Thoracic aorta (tissue), 2 donors: ENCODE results near the gene ULBP2. TPM values are rescaled to one million over a fixed set of nuclear protein-coding genes. Genes with fewer than 3 reads are reported as not detected.
A peak's percentile ranks its signal among the peaks of the same experiment; 100 is the strongest.
"Not testable (repeated sequence)": the region's sequence is repeated elsewhere in the genome, so short reads cannot be mapped to it uniquely, and the experiment has no call there.

Experiments used
- ATAC-seq: fragments of 150-250 bp; one replicate; pipeline ENCODE4 v1.8.0; 2017; ENCODE audit warnings: low read depth; ENCODE audit not compliant: insufficient number of reproducible peaks, low FRiP score
- DNase-seq: peaks from one replicate; pipeline ENCODE4 v3.0.0-alpha.2; 2020; ENCODE audit warnings: low spot score
- H3K27ac ChIP-seq, 2 donors: fragments of 200-600 bp; sonication (generic); 1 replicate in 1 of 2; 2 replicates in 1 of 2; pipeline ENCODE4 v1.5.1; 2016; ENCODE audit warnings: mild to moderate bottlenecking in 2 of 2, moderate library complexity in 2 of 2
- H3K27me3 ChIP-seq: fragments of 200-600 bp; sonication (generic); replicated peaks from 2 replicates; pipeline ENCODE4 v1.6.0; 2016; ENCODE audit warnings: mild to moderate bottlenecking; ENCODE audit not compliant: insufficient read depth
- H3K36me3 ChIP-seq: fragments of 200-600 bp; sonication (generic); one replicate; pipeline ENCODE4 v1.5.1; 2016
- H3K4me1 ChIP-seq, 2 donors: fragments of 200-600 bp; sonication (generic); 1 replicate in 1 of 2; 2 replicates in 1 of 2; pipeline versions ENCODE4 v1.5.1 to v1.6.0; 2016; ENCODE audit warnings: low read depth in 2 of 2, mild to moderate bottlenecking in 1 of 2; ENCODE audit not compliant: control insufficient read depth in 1 of 2
- H3K4me3 ChIP-seq: fragments of 200-600 bp; sonication (generic); 2 replicates; pipeline ENCODE4 v1.5.1; 2016; ENCODE audit warnings: mild to moderate bottlenecking
- H3K9me3 ChIP-seq: fragments of 200-600 bp; sonication (generic); 2 replicates; pipeline ENCODE4 v1.5.1; 2016
- CTCF ChIP-seq: fragments of 200-600 bp; sonication (generic); IDR thresholded peaks from one replicate; pipeline ENCODE4 v1.5.1; 2019; ENCODE audit warnings: antibody characterized with exemption
- total RNA-seq, 2 donors: library from RNA; depleted of rRNA; stranded (reverse); fragments of >200 nt; gene quantifications; one replicate each; pipeline versions ENCODE4 v1.1.0 to v1.2.3, GENCODE V29; 2016

Gene ULBP2
- total RNA-seq, 2 donors from 2014 or later: 0.41 TPM; not detected in 1

DNA sequence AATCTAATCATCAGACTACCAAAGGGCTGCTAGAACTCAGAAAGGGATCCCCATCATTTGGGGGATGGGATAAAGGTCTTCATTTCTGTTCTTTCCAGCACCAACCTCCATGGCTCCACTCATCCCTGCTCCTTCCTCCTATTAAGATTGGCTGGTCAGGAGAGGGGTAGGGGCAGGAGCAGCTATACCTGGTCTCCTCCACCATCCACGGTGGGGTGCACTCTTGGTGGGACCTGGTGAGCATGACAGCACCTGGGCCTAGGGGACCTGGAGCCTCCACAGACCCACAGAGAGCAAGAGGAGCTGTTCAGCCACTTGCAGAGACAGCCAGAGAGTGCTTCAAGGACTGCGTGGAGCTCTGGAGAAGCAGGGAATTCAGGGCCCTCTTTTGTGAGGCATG lies 6.1 kb upstream of the ULBP2 start:
- no peaks in the 10 kb centered on the region for H3K36me3 ChIP-seq
- DNase-seq: no peak
- TF ChIP-seq CTCF: no peak
- peaks cover 9 to 10% of the 10 kb centered on the region in 2 donors for H3K4me1 ChIP-seq
- no peak for ATAC-seq
- no peak overlapping the region for H3K27ac ChIP-seq
- peaks cover 31% of the 10 kb centered on the region for H3K27me3 ChIP-seq
- no peak overlapping the region for H3K4me3 ChIP-seq
- no peaks in the 10 kb centered on the region for H3K9me3 ChIP-seq

DNA sequence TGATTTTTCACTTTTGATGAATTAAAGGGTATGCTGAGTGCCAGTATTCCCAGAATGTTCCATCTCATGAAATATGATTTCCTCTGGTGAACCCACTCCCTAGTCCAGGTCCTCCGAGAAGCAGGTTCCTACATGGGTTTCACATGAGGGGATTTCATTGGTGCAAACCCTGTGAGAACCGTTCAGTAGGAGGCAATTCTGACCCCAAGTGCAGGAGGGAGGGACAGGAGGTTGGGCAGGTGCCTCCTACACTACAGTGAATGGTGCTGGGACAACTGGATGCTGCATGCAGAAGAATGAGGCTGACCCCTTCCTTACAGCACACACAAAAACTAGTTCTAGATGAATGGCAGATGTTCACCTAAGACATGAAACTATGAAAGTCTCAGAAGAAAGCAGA lies 5.1 kb upstream of the ULBP2 start:
- Histone ChIP-seq H3K27ac (no peak overlapping the region), H3K36me3 (no peaks in the 10 kb centered on the region), H3K4me1 (peaks cover 15 to 18% of the 10 kb centered on the region in 2 donors), H3K27me3 (peaks cover 37% of the 10 kb centered on the region), H3K9me3 (no peaks in the 10 kb centered on the region), H3K4me3 (no peak overlapping the region)
- no peak for TF ChIP-seq CTCF
- ATAC-seq (no peak), DNase-seq (no peak)

DNA sequence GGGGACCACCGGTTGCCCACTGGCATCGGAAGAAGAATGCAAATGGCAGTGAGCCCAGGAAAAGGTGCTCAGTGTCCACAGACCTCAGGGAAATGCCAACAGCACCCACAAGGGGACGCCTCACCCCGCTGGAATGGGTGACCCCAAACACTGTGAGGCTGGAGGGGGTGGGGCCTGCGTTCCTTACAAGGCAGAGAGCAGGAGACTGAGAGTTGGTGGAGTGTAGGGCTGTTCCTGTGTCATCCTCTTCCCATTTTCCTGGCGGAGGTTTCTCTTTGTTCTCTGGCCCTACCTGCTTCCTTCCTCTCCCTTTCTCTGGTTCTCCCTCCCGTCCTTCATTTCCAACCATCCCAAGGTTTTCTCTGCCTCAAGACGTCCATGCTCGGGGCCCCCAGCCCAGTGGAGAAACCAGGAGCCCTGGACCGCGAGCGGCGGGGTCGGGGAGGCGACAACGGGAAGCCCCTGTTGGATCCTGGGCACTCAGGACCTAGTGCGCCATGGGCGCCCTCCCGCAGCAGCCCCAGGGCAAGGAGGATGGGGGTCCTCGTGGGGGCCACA lies 3.7 kb upstream of the ULBP2 start:
- Histone ChIP-seq H3K4me1 (peaks cover 16 to 21% of the 10 kb centered on the region in 2 donors), H3K27me3 (peaks cover 37% of the 10 kb centered on the region), H3K4me3 (peak overlapping the region; percentile 71)
- not testable (repeated sequence) for H3K27ac ChIP-seq, H3K9me3 ChIP-seq, ATAC-seq, H3K36me3 ChIP-seq, DNase-seq

DNA sequence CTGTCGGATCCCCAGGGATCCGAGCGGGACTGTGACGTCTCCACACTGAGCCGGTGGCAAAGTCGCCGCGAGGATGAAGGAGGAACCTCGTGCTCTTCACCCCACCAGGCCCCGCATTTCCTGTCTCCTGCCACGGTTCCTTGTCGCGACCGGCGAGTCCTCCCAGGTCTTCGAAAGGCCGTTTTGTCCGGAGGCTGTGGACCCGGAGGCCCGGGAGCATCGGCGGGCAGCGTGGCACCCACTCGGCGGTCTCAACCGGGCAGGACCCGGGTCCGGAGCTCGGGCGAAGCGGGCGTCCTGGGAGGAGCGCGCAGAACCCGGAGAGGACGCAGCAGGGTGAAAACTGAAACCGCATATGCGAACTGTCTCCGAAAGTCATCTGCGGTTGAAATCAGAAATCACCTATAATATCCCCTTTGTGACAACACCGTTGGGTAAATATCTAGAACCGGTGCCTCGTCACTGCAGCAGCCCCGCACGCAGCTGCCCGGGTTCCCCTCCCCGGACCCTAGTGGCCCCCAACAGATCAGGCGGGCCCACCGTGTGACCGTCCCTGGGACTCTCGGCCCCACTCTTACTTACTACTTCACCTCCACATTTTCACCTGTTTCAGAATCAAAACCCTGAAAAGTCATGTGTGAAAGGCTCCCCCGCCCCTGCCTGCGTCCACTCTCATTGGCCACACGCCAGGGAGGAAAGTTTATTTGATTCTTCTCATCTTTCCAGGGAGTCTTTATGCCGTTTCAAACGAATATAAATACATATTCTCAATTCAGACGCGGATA lies 3.1 kb upstream of the ULBP2 start:
- TF ChIP-seq CTCF: no peak
- Histone ChIP-seq H3K27me3 (peaks cover 33% of the 10 kb centered on the region), H3K4me1 (peaks cover 16 to 21% of the 10 kb centered on the region in 2 donors), H3K36me3 (no peaks in the 10 kb centered on the region), H3K27ac (no peak overlapping the region), H3K9me3 (no peaks in the 10 kb centered on the region), H3K4me3 (peak overlapping the region; percentile 71)
- DNase-seq (no peak), ATAC-seq (no peak)

- ATAC-seq: no peak
- H3K27me3 ChIP-seq: peaks cover 33% of the 10 kb centered on the region
Observed at GRCh38 chr6:149939356-149939648, 2.5 kb upstream of the ULBP2 start.

More at GRCh38 chr6:149939356-149939648, 2.5 kb upstream of the ULBP2 start:
- H3K4me1 ChIP-seq: peaks cover 16 to 21% of the 10 kb centered on the region in 2 donors
- no peaks in the 10 kb centered on the region for H3K9me3 ChIP-seq
- TF ChIP-seq CTCF: no peak
- no peak for DNase-seq
- H3K4me3 ChIP-seq: no peak overlapping the region
- H3K27ac ChIP-seq: no peak overlapping the region
- no peaks in the 10 kb centered on the region for H3K36me3 ChIP-seq
